SK-N-SH treated with all-trans-retinoic acid at 6 μM for 48 hours (cell line): ENCODE measurements around the gene DPYD.
A peak's percentile ranks its signal among the peaks of the same experiment; 100 is the strongest.

Source experiments
- ATAC-seq: fragments of 200-7000 bp; cut with Tn5 transposase; 3 replicates; pipeline ENCODE4 v1.9.1; 2020; ENCODE audit warnings: mild to moderate bottlenecking, moderate library complexity
- ARNTL ChIP-seq: fragments of 450-650 bp; formaldehyde crosslinking; IDR thresholded peaks from 2 replicates; pipeline ENCODE4 v1.5.0; 2020; ENCODE audit warnings: low read depth, mild to moderate bottlenecking, moderate library complexity, borderline replicate concordance
- BACH2 ChIP-seq: fragments of 250-450 bp; sonication (Bioruptor Pico); IDR thresholded peaks from 2 replicates; pipeline ENCODE4 v1.9.0; 2021; ENCODE audit warnings: mild to moderate bottlenecking, borderline replicate concordance
- CSDC2 ChIP-seq: fragments of 250-450 bp; sonication (Bioruptor Pico); IDR thresholded peaks from 2 replicates; pipeline ENCODE4 v1.5.0; 2020; ENCODE audit warnings: mild to moderate bottlenecking, moderate library complexity
- CSRNP3 ChIP-seq: fragments of 250-450 bp; sonication (Bioruptor Pico); IDR thresholded peaks from 2 replicates; pipeline ENCODE4 v1.5.1; 2021; ENCODE audit warnings: mild to moderate bottlenecking, moderate library complexity
- GLIS3 ChIP-seq: fragments of 250-450 bp; sonication (Bioruptor Pico); IDR thresholded peaks from 2 replicates; pipeline ENCODE4 v1.5.0; 2020; ENCODE audit warnings: mild to moderate bottlenecking, moderate library complexity
- ISL1 ChIP-seq: fragments of 250-450 bp; sonication (Bioruptor Pico); IDR thresholded peaks from 2 replicates; pipeline ENCODE4 v2.1.2; 2022; ENCODE audit warnings: mild to moderate bottlenecking, moderate library complexity
- OSR1 ChIP-seq: fragments of 250-450 bp; sonication (Bioruptor Pico); IDR thresholded peaks from 2 replicates; pipeline ENCODE4 v1.8.0; 2022; ENCODE audit warnings: moderate library complexity, mild to moderate bottlenecking, inconsistent platforms
- POU6F1 ChIP-seq: fragments of 250-450 bp; sonication (Bioruptor Pico); IDR thresholded peaks from 2 replicates; pipeline ENCODE4 v1.8.0; 2021; ENCODE audit warnings: low read depth, mild to moderate bottlenecking, moderate library complexity, borderline replicate concordance
- PPARA ChIP-seq: fragments of 250-450 bp; sonication (Bioruptor Pico); IDR thresholded peaks from 2 replicates; pipeline ENCODE4 v1.5.0; 2020; ENCODE audit warnings: mild to moderate bottlenecking, borderline replicate concordance
- RARB ChIP-seq: fragments of 250-450 bp; sonication (Bioruptor Pico); IDR thresholded peaks from 2 replicates; pipeline ENCODE4 v1.8.0; 2021; ENCODE audit warnings: mild to moderate bottlenecking, moderate library complexity
- SNAI2 ChIP-seq: fragments of 250-450 bp; sonication (Bioruptor Pico); IDR thresholded peaks from 2 replicates; pipeline ENCODE4 v1.5.0; 2020; ENCODE audit warnings: mild to moderate bottlenecking, moderate library complexity
- TCF4 ChIP-seq: fragments of 250-450 bp; sonication (Bioruptor Pico); IDR thresholded peaks from 2 replicates; pipeline ENCODE4 v1.8.0; 2021; ENCODE audit warnings: mild to moderate bottlenecking, moderate library complexity, borderline replicate concordance
- ZFP3 ChIP-seq: fragments of 250-450 bp; sonication (Bioruptor Pico); IDR thresholded peaks from 2 replicates; pipeline ENCODE4 v1.5.0; 2020; ENCODE audit warnings: mild to moderate bottlenecking, moderate library complexity
- ZFP30 ChIP-seq: fragments of 450-650 bp; formaldehyde crosslinking; IDR thresholded peaks from 2 replicates; pipeline ENCODE4 v1.5.0; 2022; ENCODE audit warnings: mild to moderate bottlenecking, moderate library complexity
- ZNF565 ChIP-seq: fragments of 450-650 bp; formaldehyde crosslinking; conservative IDR thresholded peaks from 2 replicates; pipeline ENCODE4 v1.5.0; 2020; ENCODE audit warnings: low read depth, mild to moderate bottlenecking, moderate library complexity
- ZNF70 ChIP-seq: fragments of 450-650 bp; formaldehyde crosslinking; IDR thresholded peaks from 2 replicates; pipeline ENCODE4 v1.5.0; 2020; ENCODE audit warnings: mild to moderate bottlenecking, moderate library complexity
- ZNF8 ChIP-seq: fragments of 450-650 bp; formaldehyde crosslinking; IDR thresholded peaks from 2 replicates; pipeline ENCODE4 v1.5.0; 2020; ENCODE audit warnings: mild to moderate bottlenecking, moderate library complexity
- TF ChIP-seq, protein P1 (sequence below): fragments of 250-450 bp; sonication (Bioruptor Pico); IDR thresholded peaks from 2 replicates; pipeline ENCODE4 v1.5.1; 2020; ENCODE audit warnings: low read depth, mild to moderate bottlenecking, moderate library complexity
- TF ChIP-seq, protein P2 (sequence below): fragments of 250-450 bp; sonication (Bioruptor Pico); IDR thresholded peaks from 2 replicates; pipeline ENCODE4 v1.5.0; 2020; ENCODE audit warnings: mild to moderate bottlenecking, moderate library complexity

The DPYD gene

GRCh38 chr1:97337250-97338030 lies 583.4 kb downstream of the DPYD start (continued):
- TF ChIP-seq CSDC2 (CRISPR knock-in tag) (no peak), POU6F1 (CRISPR knock-in tag) (no peak)
- TF ChIP-seq, all 23 proteins: peak for 0

DNA sequence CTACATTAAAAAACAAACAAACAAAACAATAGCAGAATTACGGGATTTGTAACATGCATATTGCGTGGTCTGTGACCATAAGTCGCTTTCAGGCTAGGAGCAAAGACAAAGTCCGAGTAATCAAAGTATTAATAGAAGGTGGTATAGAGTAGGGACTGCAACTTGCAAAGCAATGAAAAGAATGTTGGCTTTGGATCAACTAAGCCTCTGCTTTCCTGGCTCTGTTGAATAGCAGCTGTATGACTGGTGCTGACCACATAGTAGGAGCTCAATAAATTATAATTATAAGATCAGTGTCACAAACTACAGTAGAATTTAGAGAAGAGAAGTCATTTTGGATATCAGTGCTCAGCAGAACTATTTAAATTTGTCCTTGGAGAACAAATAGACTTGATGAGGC lies 586.4 kb downstream of the DPYD start:
- ATAC-seq = peak; percentile 84
- TF ChIP-seq CSRNP3 (CRISPR knock-in tag) (no peak), ZNF70 (CRISPR knock-in tag) (no peak), OSR1 (CRISPR knock-in tag) (no peak), CSDC2 (CRISPR knock-in tag) (0 out of 2 replicates have a peak, but pooled peaks have one; percentile 36), GLIS3 (CRISPR knock-in tag) (no peak), ISL1 (CRISPR knock-in tag) (no peak; the same call in 1 of the 2 replicates)
- TF ChIP-seq, protein P1, sequence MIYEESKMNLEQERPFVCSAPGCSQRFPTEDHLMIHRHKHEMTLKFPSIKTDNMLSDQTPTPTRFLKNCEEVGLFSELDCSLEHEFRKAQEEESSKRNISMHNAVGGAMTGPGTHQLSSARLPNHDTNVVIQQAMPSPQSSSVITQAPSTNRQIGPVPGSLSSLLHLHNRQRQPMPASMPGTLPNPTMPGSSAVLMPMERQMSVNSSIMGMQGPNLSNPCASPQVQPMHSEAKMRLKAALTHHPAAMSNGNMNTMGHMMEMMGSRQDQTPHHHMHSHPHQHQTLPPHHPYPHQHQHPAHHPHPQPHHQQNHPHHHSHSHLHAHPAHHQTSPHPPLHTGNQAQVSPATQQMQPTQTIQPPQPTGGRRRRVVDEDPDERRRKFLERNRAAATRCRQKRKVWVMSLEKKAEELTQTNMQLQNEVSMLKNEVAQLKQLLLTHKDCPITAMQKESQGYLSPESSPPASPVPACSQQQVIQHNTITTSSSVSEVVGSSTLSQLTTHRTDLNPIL (CRISPR knock-in tag) = no peak

GRCh38 chr1:97332716-97333115 lies 588.1 kb downstream of the DPYD start:
- TF ChIP-seq ZFP30 (no peak), ARNTL (no peak), BACH2 (CRISPR knock-in tag) (no peak), GLIS3 (CRISPR knock-in tag) (no peak), RARB (CRISPR knock-in tag) (no peak), TCF4 (CRISPR knock-in tag) (no peak), PPARA (no peak), ZFP3 (CRISPR knock-in tag) (no peak), SNAI2 (CRISPR knock-in tag) (no peak), ZNF565 (CRISPR knock-in tag) (no peak), CSRNP3 (CRISPR knock-in tag) (no peak), ZNF8 (no peak), ZNF70 (CRISPR knock-in tag) (no peak), OSR1 (CRISPR knock-in tag) (no peak), POU6F1 (CRISPR knock-in tag) (no peak)
- TF ChIP-seq, protein P2, sequence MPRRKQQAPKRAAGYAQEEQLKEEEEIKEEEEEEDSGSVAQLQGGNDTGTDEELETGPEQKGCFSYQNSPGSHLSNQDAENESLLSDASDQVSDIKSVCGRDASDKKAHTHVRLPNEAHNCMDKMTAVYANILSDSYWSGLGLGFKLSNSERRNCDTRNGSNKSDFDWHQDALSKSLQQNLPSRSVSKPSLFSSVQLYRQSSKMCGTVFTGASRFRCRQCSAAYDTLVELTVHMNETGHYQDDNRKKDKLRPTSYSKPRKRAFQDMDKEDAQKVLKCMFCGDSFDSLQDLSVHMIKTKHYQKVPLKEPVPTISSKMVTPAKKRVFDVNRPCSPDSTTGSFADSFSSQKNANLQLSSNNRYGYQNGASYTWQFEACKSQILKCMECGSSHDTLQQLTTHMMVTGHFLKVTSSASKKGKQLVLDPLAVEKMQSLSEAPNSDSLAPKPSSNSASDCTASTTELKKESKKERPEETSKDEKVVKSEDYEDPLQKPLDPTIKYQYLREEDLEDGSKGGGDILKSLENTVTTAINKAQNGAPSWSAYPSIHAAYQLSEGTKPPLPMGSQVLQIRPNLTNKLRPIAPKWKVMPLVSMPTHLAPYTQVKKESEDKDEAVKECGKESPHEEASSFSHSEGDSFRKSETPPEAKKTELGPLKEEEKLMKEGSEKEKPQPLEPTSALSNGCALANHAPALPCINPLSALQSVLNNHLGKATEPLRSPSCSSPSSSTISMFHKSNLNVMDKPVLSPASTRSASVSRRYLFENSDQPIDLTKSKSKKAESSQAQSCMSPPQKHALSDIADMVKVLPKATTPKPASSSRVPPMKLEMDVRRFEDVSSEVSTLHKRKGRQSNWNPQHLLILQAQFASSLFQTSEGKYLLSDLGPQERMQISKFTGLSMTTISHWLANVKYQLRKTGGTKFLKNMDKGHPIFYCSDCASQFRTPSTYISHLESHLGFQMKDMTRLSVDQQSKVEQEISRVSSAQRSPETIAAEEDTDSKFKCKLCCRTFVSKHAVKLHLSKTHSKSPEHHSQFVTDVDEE (CRISPR knock-in tag) = no peak
- ATAC-seq = peak; percentile 80
